Left renal cortex interstitium (tissue), 4 donors: ENCODE results near the gene SPACA1. TPM values are rescaled to one million over a fixed set of nuclear protein-coding genes. Genes with fewer than 3 reads are reported as not detected.

Experiments
- DNase-seq, 4 donors: peaks; one replicate each; pipeline ENCODE4 v3.0.0-alpha.2; 2013; ENCODE audit warnings: low read depth in 4 of 4, low spot score in 2 of 4, missing footprints in 1 of 4
- polyA plus RNA-seq, 4 donors: library from polyadenylated mRNA; unstranded; fragments of 120-200 nt; gene quantifications; one replicate each; pipeline ENCODE4 v1.2.1, GENCODE V29; 2013; ENCODE audit not compliant: insufficient read length in 4 of 4

Gene SPACA1
- polyA plus RNA-seq, 4 donors = not detected

- no peak for DNase-seq
These were observed 42.1 kb downstream of the SPACA1 start for GRCh38 chr6:88089708-88090107.

DNA sequence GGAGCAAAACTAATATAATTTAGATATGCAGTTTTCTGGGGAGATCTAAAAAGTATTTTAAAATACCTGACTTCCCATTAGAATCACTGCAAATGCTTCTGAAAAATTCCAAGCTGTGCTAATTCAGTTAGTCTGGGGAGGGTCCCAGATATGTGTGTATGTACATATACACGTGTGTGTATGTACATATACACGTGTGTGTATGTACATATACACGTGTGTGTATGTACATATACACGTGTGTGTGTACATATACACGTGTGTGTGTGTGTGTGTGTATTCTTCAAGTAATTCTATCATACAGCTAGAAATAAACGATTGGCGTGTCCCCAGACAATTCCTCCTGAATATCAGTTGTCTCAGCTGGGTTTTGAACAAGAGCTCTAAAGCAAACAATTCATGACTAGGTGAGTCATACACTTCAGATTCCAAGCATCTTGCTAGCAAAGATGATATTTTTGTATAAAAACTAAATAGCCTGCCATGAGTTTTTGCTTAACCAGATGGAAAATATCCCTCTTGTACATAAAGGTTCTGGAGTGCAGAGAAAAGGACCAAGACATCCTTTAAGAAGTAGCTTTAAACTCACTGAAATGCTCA, 58.2 kb downstream of the SPACA1 start:
- no peak for DNase-seq

DNA sequence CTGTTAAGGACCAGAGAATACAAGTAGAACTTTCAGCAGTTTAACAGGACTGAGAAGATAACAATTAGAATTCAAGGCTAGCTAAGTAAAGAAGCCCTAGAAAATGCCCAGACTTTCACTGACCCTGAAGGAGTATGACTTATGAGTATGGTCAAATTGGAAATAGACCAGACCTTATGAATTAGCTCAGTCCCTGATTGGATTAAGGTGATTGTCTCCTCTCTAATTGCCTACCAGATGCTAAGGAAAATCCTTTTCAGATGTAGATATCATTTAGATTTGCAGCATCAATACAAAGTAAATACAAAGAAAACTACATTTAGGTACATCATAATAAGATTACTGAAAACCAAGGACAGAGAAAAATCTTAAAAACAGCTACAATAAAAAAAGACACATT, 59.6 kb downstream of the SPACA1 start:
- DNase-seq = no peak

- DNase-seq = no peak
These were observed 64.3 kb downstream of the SPACA1 start for GRCh38 chr6:88111991-88112390.

DNA sequence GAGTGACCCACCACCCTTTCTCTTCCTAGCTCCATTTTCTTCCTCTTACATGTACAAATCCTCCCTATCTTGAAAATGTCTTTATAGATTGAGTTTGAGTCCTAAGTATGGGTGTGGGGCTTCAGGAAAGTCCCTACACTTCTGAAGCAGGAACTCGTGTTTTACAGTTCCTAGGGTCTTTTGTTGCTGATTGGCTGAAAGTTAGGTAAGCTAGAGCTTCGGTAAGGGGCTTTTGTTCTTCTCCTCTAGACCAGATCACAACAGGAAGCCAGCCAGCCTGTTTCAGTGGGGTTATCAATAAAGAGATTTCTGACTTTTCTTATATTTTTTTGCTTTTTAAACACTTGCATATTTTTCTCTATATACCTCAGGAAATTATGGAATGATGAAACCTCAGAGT, 67.2 kb downstream of the SPACA1 start:
- DNase-seq = no peak

DNA sequence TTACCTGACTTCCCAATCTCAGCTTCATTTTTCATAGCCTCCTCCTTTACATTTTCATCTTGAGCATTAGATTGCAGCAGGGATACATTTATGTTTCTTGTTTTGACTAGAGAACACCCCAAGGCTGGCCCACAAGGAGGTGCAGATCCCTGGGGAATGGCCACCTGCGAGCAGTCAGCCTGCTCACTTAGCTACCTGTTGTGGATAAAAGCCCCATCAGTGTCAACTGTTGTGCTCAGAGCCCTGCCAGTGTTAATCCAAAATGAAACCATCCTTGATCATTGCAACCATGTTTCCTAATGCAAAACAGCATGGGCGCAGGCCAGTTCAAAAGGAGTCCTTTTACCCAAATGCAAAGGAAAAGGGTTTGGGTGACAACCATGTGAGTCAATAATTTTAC, 67.7 kb downstream of the SPACA1 start:
- DNase-seq = no peak

DNA sequence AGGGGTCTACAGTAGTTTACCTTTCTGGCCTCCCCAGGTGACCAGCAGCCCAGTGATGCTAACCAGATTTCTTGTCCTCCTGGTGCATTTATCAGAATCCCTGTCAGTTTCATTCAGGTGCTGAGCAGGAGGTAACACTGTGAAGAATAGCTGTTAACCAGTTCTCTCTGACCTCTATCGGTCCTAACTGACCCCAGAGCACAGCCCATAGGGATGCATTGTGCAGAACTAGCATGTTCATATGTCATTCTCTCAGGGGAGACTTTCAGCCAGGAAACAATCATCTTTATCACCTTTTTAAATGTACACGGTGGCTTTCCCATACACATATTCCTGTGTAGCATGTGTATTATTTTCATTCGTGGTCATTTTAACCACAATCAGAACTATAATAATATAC, 68.6 kb downstream of the SPACA1 start:
- DNase-seq = no peak

Other genes with a start within 250 kb of the SPACA1 start
- 1 to 10 TPM in 2 of 4 donors, under 1 TPM in 2; 0.87 to 2.0 (median 1.2) TPM for gene CNR1, start 118.5 kb downstream of the SPACA1 start, polyA plus RNA-seq